ENCODE results near the gene SERPINB6. TPM values are rescaled to one million over a fixed set of nuclear protein-coding genes. Genes with fewer than 3 reads are reported as not detected.

Gene SERPINB6
- total and polyA plus RNA-seq, 9 of the 15 experiments (the other 6 are each of a cell fraction or from before 2014, with no cell fraction given), result 86.6 to 211 (median 143) TPM

GRCh38 chr6:2970753-2971419 lies 481 bp downstream of the SERPINB6 start (continued):
- no peak for TF ChIP-seq ATF4 (CRISPR knock-in tag; IDR thresholded peaks at IDR 0.05)
- TF ChIP-seq ZNF75A (CRISPR knock-in tag; IDR thresholded peaks at IDR 0.05), result no peak
- no peak for TF ChIP-seq SREBF2 (CRISPR knock-in tag; IDR thresholded peaks at IDR 0.05)
- TF ChIP-seq MCM7 (IDR thresholded peaks at IDR 0.05), result no peak
- TF ChIP-seq GTF3C2 (IDR thresholded peaks at IDR 0.05; ENCODE audit: borderline replicate concordance, extremely low read depth, insufficient read length), result no peak
- TF ChIP-seq RAD51 (IDR thresholded peaks at IDR 0.05; ENCODE audit: borderline replicate concordance, low read depth), result no peak
- TF ChIP-seq CBX2 (IDR thresholded peaks at IDR 0.05; ENCODE audit: insufficient read depth, low read length, poor library complexity, severe bottlenecking), result no peak
- no peak for TF ChIP-seq ARNT (IDR thresholded peaks at IDR 0.05)
- TF ChIP-seq TCF3 (CRISPR knock-in tag; IDR thresholded peaks at IDR 0.05), result no peak
- no peak for TF ChIP-seq ILK (tag; IDR thresholded peaks at IDR 0.05; ENCODE audit: borderline replicate concordance, low read depth)
- no peak for TF ChIP-seq C11orf30 (IDR thresholded peaks at IDR 0.05; ENCODE audit: low read depth)
- no peak for TF ChIP-seq JUNB (CRISPR knock-in tag; conservative IDR thresholded peaks at IDR 0.05)
- no peak for TF ChIP-seq ZNF740 (CRISPR knock-in tag; IDR thresholded peaks at IDR 0.05)
- no peak for TF ChIP-seq ZNF740 (tag; IDR thresholded peaks at IDR 0.05)
- no peak for TF ChIP-seq NR2C2 (CRISPR knock-in tag; IDR thresholded peaks at IDR 0.05)
- peak; percentile 98 for TF ChIP-seq NR2C2 (tag; IDR thresholded peaks at IDR 0.05)
- no peak for TF ChIP-seq ZNF134 (CRISPR knock-in tag; conservative IDR thresholded peaks at IDR 0.05)
- no peak for TF ChIP-seq CHD1 (IDR thresholded peaks at IDR 0.05; ENCODE audit: low read length)
- no peak for TF ChIP-seq CBX3 (IDR thresholded peaks at IDR 0.05; ENCODE audit: borderline replicate concordance in 1 of 2, low read length in 2 of 2)
- no peak for TF ChIP-seq MTF1 (CRISPR knock-in tag; IDR thresholded peaks at IDR 0.05; ENCODE audit: borderline replicate concordance)
- no peak for TF ChIP-seq CC2D1A (IDR thresholded peaks at IDR 0.05)
- TF ChIP-seq CCAR2 (IDR thresholded peaks at IDR 0.05; ENCODE audit: low read depth, low read length), result no peak
- no peak for TF ChIP-seq CGGBP1 (CRISPR knock-in tag; IDR thresholded peaks at IDR 0.05)
- no peak for TF ChIP-seq FOXK2 (conservative IDR thresholded peaks at IDR 0.05 in 1 of 2, IDR thresholded peaks at IDR 0.05 in 1 of 2; ENCODE audit: low read depth in 2 of 2)
- TF ChIP-seq ZC3H4 (CRISPR knock-in tag; IDR thresholded peaks at IDR 0.05; ENCODE audit: borderline replicate concordance), result no peak

Measured in K562 (cell line).